Endothelial cell of umbilical vein (primary cell): ENCODE results near the gene RBM17. TPM values are rescaled to one million over a fixed set of nuclear protein-coding genes. Genes with fewer than 3 reads are reported as not detected.

ENCODE experiments used
- BruUV-seq: library from RNA; stranded (reverse); fragments of 400-500 nt; replicated peaks from 2 replicates; lab custom pipeline; 2021; lab: Mats Ljungman, UMichigan
- CTCF ChIA-PET: fragments of 300-600, 350-600 bp; sonication (Branson Sonifier 250); formaldehyde crosslinking; loops from one replicate; lab custom pipeline; 2021; ENCODE audit warnings: antibody characterized with exemption, inconsistent platforms; lab: Charles Lee
- POLR2A ChIA-PET: fragments of 300-600, 350-600 bp; sonication (Branson Sonifier 250); formaldehyde crosslinking; loops from one replicate; lab custom pipeline; 2021; ENCODE audit warnings: antibody characterized with exemption, inconsistent platforms; lab: Charles Lee
- DNase-seq: peaks from one replicate; pipeline ENCODE4 v3.0.0-alpha.2; 2011; ENCODE audit warnings: low read depth, low spot score
- FAIRE-seq: peaks from 2 replicates; lab custom pipeline; 2011; peaks lifted over from hg19 to GRCh38; lab: Jason Lieb, UNC
- H2AFZ ChIP-seq: 2 replicates; pipeline ENCODE4 v1.6.0; 2012; ENCODE audit warnings: low read depth, low read length, control low read depth, inconsistent platforms
- H3K27ac ChIP-seq: 2 replicates; pipeline ENCODE4 v1.5.1; 2011; ENCODE audit warnings: low read depth, mild to moderate bottlenecking, control low read depth, low read length, moderate library complexity; ENCODE audit not compliant: insufficient read depth
- H3K27me3 ChIP-seq, 2 experiments: 2 replicates each; pipeline versions ENCODE4 v1.6.0 to v1.6.1; 2011; ENCODE audit warnings: low read length in 2 of 2, mixed read lengths in 1 of 2; ENCODE audit not compliant: control insufficient read depth in 2 of 2, insufficient read depth in 2 of 2
- H3K36me3 ChIP-seq, 2 experiments: 2 replicates in 1 of 2; 3 replicates in 1 of 2; pipeline ENCODE4 v1.5.1; 2011; ENCODE audit warnings: low read length in 2 of 2, mild to moderate bottlenecking in 1 of 2, moderate library complexity in 1 of 2; ENCODE audit not compliant: control insufficient read depth in 2 of 2, insufficient read depth in 2 of 2; ENCODE audit errors: extremely low read depth in 1 of 2
- H3K4me1 ChIP-seq: 3 replicates; pipeline ENCODE4 v1.5.1; 2011; ENCODE audit warnings: mild to moderate bottlenecking, low read length; ENCODE audit not compliant: control insufficient read depth, insufficient read depth; ENCODE audit errors: extremely low read depth
- H3K4me2 ChIP-seq: 2 replicates; pipeline ENCODE4 v1.6.1; 2011; ENCODE audit warnings: low read length, control low read depth, mixed read lengths; ENCODE audit not compliant: insufficient read depth
- H3K4me3 ChIP-seq, 3 experiments: fragments of 200-600 bp in 1 of 3; sonication (generic), shearing (Covaris generic) in 1 of 3; replicated peaks in 1 of 3; 2 replicates each; pipeline ENCODE4 v1.5.1; 2011 to 2016; ENCODE audit warnings: control low read depth in 3 of 3, low read length in 3 of 3, mild to moderate bottlenecking in 2 of 3, inconsistent platforms in 1 of 3, low read depth in 1 of 3, moderate library complexity in 1 of 3; ENCODE audit not compliant: insufficient read depth in 1 of 3
- H3K79me2 ChIP-seq: 2 replicates; pipeline ENCODE4 v1.6.0; 2012; ENCODE audit warnings: low read length, inconsistent platforms; ENCODE audit not compliant: control insufficient read depth, insufficient read depth
- H3K9ac ChIP-seq: replicated peaks from 2 replicates; pipeline ENCODE3; 2011; ENCODE audit warnings: low read length, control low read depth; ENCODE audit not compliant: insufficient read depth; ENCODE audit errors: extremely low read depth
- H3K9me1 ChIP-seq: replicated peaks from 3 replicates; pipeline ENCODE4 v1.6.0; 2011; ENCODE audit warnings: mild to moderate bottlenecking, low read length; ENCODE audit not compliant: control insufficient read depth, insufficient read depth; ENCODE audit errors: extremely low read depth
- H3K9me3 ChIP-seq: replicated peaks from 2 replicates; pipeline ENCODE4 v1.5.1; 2012; ENCODE audit warnings: low read length, inconsistent platforms; ENCODE audit not compliant: control insufficient read depth, insufficient read depth
- H4K20me1 ChIP-seq: replicated peaks from 2 replicates; pipeline ENCODE3; 2011; ENCODE audit warnings: mild to moderate bottlenecking, low read length; ENCODE audit not compliant: control insufficient read depth, insufficient read depth; ENCODE audit errors: extremely low read depth
- EZH2 ChIP-seq: IDR thresholded peaks from 2 replicates; pipeline ENCODE4 v1.6.1; 2012; ENCODE audit warnings: borderline replicate concordance, low read depth, mild to moderate bottlenecking, moderate library complexity, low read length, inconsistent platforms; ENCODE audit not compliant: severe bottlenecking
- FOS ChIP-seq: IDR thresholded peaks from 2 replicates; pipeline ENCODE4 v1.6.1; 2011; ENCODE audit warnings: mild to moderate bottlenecking, low read length, moderate library complexity, borderline replicate concordance; ENCODE audit not compliant: insufficient read depth
- GATA2 ChIP-seq: IDR thresholded peaks from 2 replicates; pipeline ENCODE4 v1.7.0; 2011; ENCODE audit warnings: low read depth, mild to moderate bottlenecking, moderate library complexity, mixed read lengths, low read length; ENCODE audit not compliant: insufficient read length, insufficient read depth
- dilution Hi-C: fragments of 300-500 bp; cut with MboI; formaldehyde crosslinking; loops from one replicate; pipeline ENCODE4 v1.15.0; 2019; ENCODE audit warnings: low sequenced_read_pairs; ENCODE audit not compliant: extremely low pct_ligation_motif_present
- intact Hi-C: fragments of 100-400 bp; cut with micrococcal nuclease; formaldehyde crosslinking; loops from one replicate; pipeline ENCODE4 v1.10.0; 2022
- polyA plus RNA-seq, 4 experiments: library from polyadenylated mRNA; depleted of rRNA in 3 of 4; stranded (reverse) in 3 of 4; unstranded in 1 of 4; fragments of >200 nt; gene quantifications; 2 replicates each; pipeline versions ENCODE4 v1.2.1 to v1.2.3, GENCODE V29; 2011 to 2012; ENCODE audit warnings: missing spikeins in 1 of 4
- total RNA-seq: library from RNA; stranded (reverse); gene quantifications from 2 replicates; pipeline ENCODE4 v1.2.3, GENCODE V29; 2021
- TF ChIP-seq, protein P1 (sequence below), 2 donors: IDR thresholded peaks; 1 replicate in 1 of 2; 2 replicates in 1 of 2; pipeline ENCODE4 v1.5.1; 2011; ENCODE audit warnings: low read length in 2 of 2, mild to moderate bottlenecking in 2 of 2, moderate library complexity in 2 of 2, control low read depth in 1 of 2, inconsistent platforms in 1 of 2, low read depth in 1 of 2; ENCODE audit not compliant: insufficient read depth in 1 of 2; ENCODE audit errors: extremely low read depth in 1 of 2

The RBM17 gene
- total and polyA plus RNA-seq, 2 donors (not counting 3 experiments of a cell fraction or from before 2014, with no cell fraction given) = 23.1 to 148 TPM

DNA sequence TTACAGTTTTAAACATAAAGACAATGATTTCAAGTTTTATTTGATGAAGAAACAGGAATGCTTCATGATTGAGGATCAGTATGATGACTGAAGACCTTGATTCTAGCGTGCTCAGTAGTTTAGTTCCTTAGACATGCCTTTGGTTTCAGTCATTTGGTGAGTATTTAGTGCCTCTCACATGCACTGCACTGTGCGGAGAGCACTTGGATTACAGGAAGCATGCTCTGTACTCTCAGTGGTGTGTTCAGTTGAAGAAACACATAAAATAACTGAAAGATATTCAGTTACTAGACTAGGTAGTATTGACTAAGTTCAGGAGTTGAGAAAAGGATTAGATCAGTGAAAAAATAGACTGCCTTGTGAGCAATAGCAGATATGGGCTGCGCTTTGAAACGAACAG is 25.5 kb downstream of the RBM17 start:
- FAIRE-seq (no peak), DNase-seq (no peak)
- Histone ChIP-seq H3K79me2 (peaks cover 17% of the 10 kb centered on the region), H3K27ac (peak overlapping the region; percentile 74), H3K4me3 (no peak overlapping the region), H3K36me3 (peaks cover 27 to 42% of the 10 kb centered on the region in 2 experiments), H3K4me1 (peaks cover 13% of the 10 kb centered on the region), H2AFZ (no peak overlapping the region), H3K9ac (peak overlapping the region; percentile 45), H4K20me1 (no peaks in the 10 kb centered on the region), H3K27me3 (no peaks in the 10 kb centered on the region), H3K9me3 (no peaks in the 10 kb centered on the region), H3K4me2 (peak overlapping the region; percentile 28), H3K9me1 (no peaks in the 10 kb centered on the region)
- intact Hi-C loops = loop anchor here (1.0 kb wide), 2 partner anchors 37 to 87 kb away; no protein-coding TSS in a partner anchor
- ChIA-PET CTCF (interaction anchor here (0.9 to 1.8 kb wide), 8 partner anchors 11 to 288 kb away, joined by 3 to 19 read pairs (median 4); partner anchors contain the start of gene PFKFB3), POLR2A (interaction anchor here (0.8 to 1.4 kb wide), 2 partner anchors 88 to 287 kb away, joined by 3 read pairs; partner anchors contain the start of gene PFKFB3)
- dilution Hi-C loops = no loop called here
- no peak for TF ChIP-seq EZH2
- TF ChIP-seq GATA2 = no peak
- TF ChIP-seq, protein P1, sequence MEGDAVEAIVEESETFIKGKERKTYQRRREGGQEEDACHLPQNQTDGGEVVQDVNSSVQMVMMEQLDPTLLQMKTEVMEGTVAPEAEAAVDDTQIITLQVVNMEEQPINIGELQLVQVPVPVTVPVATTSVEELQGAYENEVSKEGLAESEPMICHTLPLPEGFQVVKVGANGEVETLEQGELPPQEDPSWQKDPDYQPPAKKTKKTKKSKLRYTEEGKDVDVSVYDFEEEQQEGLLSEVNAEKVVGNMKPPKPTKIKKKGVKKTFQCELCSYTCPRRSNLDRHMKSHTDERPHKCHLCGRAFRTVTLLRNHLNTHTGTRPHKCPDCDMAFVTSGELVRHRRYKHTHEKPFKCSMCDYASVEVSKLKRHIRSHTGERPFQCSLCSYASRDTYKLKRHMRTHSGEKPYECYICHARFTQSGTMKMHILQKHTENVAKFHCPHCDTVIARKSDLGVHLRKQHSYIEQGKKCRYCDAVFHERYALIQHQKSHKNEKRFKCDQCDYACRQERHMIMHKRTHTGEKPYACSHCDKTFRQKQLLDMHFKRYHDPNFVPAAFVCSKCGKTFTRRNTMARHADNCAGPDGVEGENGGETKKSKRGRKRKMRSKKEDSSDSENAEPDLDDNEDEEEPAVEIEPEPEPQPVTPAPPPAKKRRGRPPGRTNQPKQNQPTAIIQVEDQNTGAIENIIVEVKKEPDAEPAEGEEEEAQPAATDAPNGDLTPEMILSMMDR (IDR thresholded peaks at IDR 0.05; ENCODE audit: extremely low read depth in 1 of 2, insufficient read depth in 1 of 2, low read depth in 1 of 2, low read length in 2 of 2) = no peak
- TF ChIP-seq FOS = no peak
- no TSS peak for BruUV-seq
